ENCODE results near the gene MAB21L2.

- TF ChIP-seq, protein P1, sequence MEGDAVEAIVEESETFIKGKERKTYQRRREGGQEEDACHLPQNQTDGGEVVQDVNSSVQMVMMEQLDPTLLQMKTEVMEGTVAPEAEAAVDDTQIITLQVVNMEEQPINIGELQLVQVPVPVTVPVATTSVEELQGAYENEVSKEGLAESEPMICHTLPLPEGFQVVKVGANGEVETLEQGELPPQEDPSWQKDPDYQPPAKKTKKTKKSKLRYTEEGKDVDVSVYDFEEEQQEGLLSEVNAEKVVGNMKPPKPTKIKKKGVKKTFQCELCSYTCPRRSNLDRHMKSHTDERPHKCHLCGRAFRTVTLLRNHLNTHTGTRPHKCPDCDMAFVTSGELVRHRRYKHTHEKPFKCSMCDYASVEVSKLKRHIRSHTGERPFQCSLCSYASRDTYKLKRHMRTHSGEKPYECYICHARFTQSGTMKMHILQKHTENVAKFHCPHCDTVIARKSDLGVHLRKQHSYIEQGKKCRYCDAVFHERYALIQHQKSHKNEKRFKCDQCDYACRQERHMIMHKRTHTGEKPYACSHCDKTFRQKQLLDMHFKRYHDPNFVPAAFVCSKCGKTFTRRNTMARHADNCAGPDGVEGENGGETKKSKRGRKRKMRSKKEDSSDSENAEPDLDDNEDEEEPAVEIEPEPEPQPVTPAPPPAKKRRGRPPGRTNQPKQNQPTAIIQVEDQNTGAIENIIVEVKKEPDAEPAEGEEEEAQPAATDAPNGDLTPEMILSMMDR (IDR thresholded peaks at IDR 0.05; ENCODE audit: insufficient read depth, low read length, poor library complexity, severe bottlenecking) = no peak
- no peak for TF ChIP-seq EZH2phosphoT487 (conservative IDR thresholded peaks at IDR 0.05; ENCODE audit: low read length)
Observed at GRCh38 chr4:150547154-150547838, 34.7 kb upstream of the MAB21L2 start.
